ENCODE measurements around the gene CBX2. TPM values are rescaled to one million over a fixed set of nuclear protein-coding genes. Genes with fewer than 3 reads are reported as not detected.
"Not testable (repeated sequence)": the region's sequence is repeated elsewhere in the genome, so short reads cannot be mapped to it uniquely, and the experiment has no call there.

The CBX2 gene
- polyA plus RNA-seq, 4 donors, result 19.9 to 37.2 (median 29.4) TPM

- DNase-seq (ENCODE audit: low read depth in 4 of 4, low spot score in 2 of 4), result no peak
Measured at GRCh38 chr17:79742589-79742918, 35.4 kb upstream of the CBX2 start.

GRCh38 chr17:79742951-79743476 is 34.9 kb upstream of the CBX2 start:
- no peak for DNase-seq (ENCODE audit: low read depth in 4 of 4, low spot score in 2 of 4)

GRCh38 chr17:79743614-79744013 is 34.3 kb upstream of the CBX2 start:
- DNase-seq (ENCODE audit: low read depth in 4 of 4, low spot score in 2 of 4), result no peak

GRCh38 chr17:79745641-79746105 is 32.3 kb upstream of the CBX2 start:
- DNase-seq (ENCODE audit: low read depth in 4 of 4, low spot score in 2 of 4), result no peak

- no peak for DNase-seq (ENCODE audit: low read depth in 4 of 4, low spot score in 2 of 4)
Measured at GRCh38 chr17:79746889-79747507, 30.9 kb upstream of the CBX2 start.

GRCh38 chr17:79747508-79748294 is 30.2 kb upstream of the CBX2 start:
- no peak for DNase-seq (ENCODE audit: low read depth in 4 of 4, low spot score in 2 of 4)

- DNase-seq (ENCODE audit: low read depth in 4 of 4, low spot score in 2 of 4), result no peak
Measured at GRCh38 chr17:79748295-79749099, 29.5 kb upstream of the CBX2 start.

- DNase-seq (ENCODE audit: low read depth in 4 of 4, low spot score in 2 of 4), result no peak
Measured at GRCh38 chr17:79749156-79749815, 28.7 kb upstream of the CBX2 start.

GRCh38 chr17:79749958-79750357 is 28.0 kb upstream of the CBX2 start:
- DNase-seq (ENCODE audit: low read depth in 4 of 4, low spot score in 2 of 4), result no peak

GRCh38 chr17:79750650-79751545 is 27.1 kb upstream of the CBX2 start:
- DNase-seq (ENCODE audit: low read depth in 4 of 4, low spot score in 2 of 4), result no peak

GRCh38 chr17:79752175-79752574 is 25.8 kb upstream of the CBX2 start:
- no peak for DNase-seq (ENCODE audit: low read depth in 4 of 4, low spot score in 2 of 4)

- DNase-seq (ENCODE audit: low read depth in 4 of 4, low spot score in 2 of 4), result no peak
Measured at GRCh38 chr17:79754370-79754769, 23.6 kb upstream of the CBX2 start.

GRCh38 chr17:79754903-79755302 is 23.0 kb upstream of the CBX2 start:
- DNase-seq (ENCODE audit: low read depth in 4 of 4, low spot score in 2 of 4), result not testable (repeated sequence)

GRCh38 chr17:79755591-79755990 is 22.4 kb upstream of the CBX2 start:
- no peak for DNase-seq (ENCODE audit: low read depth in 4 of 4, low spot score in 2 of 4)

GRCh38 chr17:79757140-79757745 is 20.7 kb upstream of the CBX2 start:
- no peak for DNase-seq (ENCODE audit: low read depth in 4 of 4, low spot score in 2 of 4)

GRCh38 chr17:79758271-79758670 is 19.7 kb upstream of the CBX2 start:
- no peak for DNase-seq (ENCODE audit: low read depth in 4 of 4, low spot score in 2 of 4)

- no peak for DNase-seq (ENCODE audit: low read depth in 4 of 4, low spot score in 2 of 4)
Measured at GRCh38 chr17:79760197-79760906, 17.6 kb upstream of the CBX2 start.

GRCh38 chr17:79761894-79762589 is 15.9 kb upstream of the CBX2 start:
- DNase-seq (ENCODE audit: low read depth in 4 of 4, low spot score in 2 of 4), result no peak
